ENCODE measurements around the gene S100A7.

Gene S100A7

GRCh38 chr1:153432874-153433681, 27.4 kb downstream of the S100A7 start:
- no peak for DNase-seq (ENCODE audit: low read depth)
- TF ChIP-seq CTCF (conservative IDR thresholded peaks at IDR 0.05; ENCODE audit: low read depth, low read length) = no peak
- H3K4me3 ChIP-seq (ENCODE audit: low read depth, low read length) = no peak overlapping the region

- no peak overlapping the region for H3K4me3 ChIP-seq (ENCODE audit: low read depth, low read length)
- DNase-seq (ENCODE audit: low read depth) = no peak
- no peak for TF ChIP-seq CTCF (conservative IDR thresholded peaks at IDR 0.05; ENCODE audit: low read depth, low read length)
Measured at GRCh38 chr1:153431928-153432327, 28.5 kb downstream of the S100A7 start.

GRCh38 chr1:153431427-153431826, 29.0 kb downstream of the S100A7 start:
- H3K4me3 ChIP-seq (ENCODE audit: low read depth, low read length) = no peak overlapping the region
- no peak for TF ChIP-seq CTCF (conservative IDR thresholded peaks at IDR 0.05; ENCODE audit: low read depth, low read length)
- DNase-seq (ENCODE audit: low read depth) = no peak

DNA sequence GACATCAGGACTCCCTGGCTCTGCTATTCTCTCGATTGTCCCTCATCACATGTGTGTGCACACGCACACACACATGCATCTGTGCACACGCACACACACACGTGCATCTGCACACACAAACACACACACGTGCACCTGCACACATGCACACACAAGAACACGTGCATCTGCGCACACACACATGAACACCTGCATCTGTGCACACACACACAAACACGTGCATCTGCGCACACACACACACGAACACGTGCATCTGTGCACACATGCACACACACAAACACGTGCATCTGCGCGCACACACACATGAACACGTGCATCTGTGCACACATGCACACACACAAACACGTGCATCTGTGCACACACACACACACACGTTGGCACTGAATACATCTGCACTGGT, 29.4 kb downstream of the S100A7 start:
- no peak for TF ChIP-seq CTCF (conservative IDR thresholded peaks at IDR 0.05; ENCODE audit: low read depth, low read length)
- no peak for DNase-seq (ENCODE audit: low read depth)
- H3K4me3 ChIP-seq (ENCODE audit: low read depth, low read length) = no peak overlapping the region

- no peak for DNase-seq (ENCODE audit: low read depth)
- TF ChIP-seq CTCF (conservative IDR thresholded peaks at IDR 0.05; ENCODE audit: low read depth, low read length) = no peak
- H3K4me3 ChIP-seq (ENCODE audit: low read depth, low read length) = no peak overlapping the region
Measured at GRCh38 chr1:153430561-153430960, 29.9 kb downstream of the S100A7 start.

- DNase-seq (ENCODE audit: low read depth) = no peak
- no peak for TF ChIP-seq CTCF (conservative IDR thresholded peaks at IDR 0.05; ENCODE audit: low read depth, low read length)
- H3K4me3 ChIP-seq (ENCODE audit: low read depth, low read length) = no peak overlapping the region
Measured at GRCh38 chr1:153430166-153430553, 30.3 kb downstream of the S100A7 start.

Measured in choroid plexus epithelial cell (primary cell).